IMR-90 (cell line): ENCODE data around the gene C4B. TPM values are rescaled to one million over a fixed set of nuclear protein-coding genes. Genes with fewer than 3 reads are reported as not detected.

Experiments
- ATAC-seq: fragments of 200-7000 bp; cut with Tn5 transposase; 2 replicates; pipeline ENCODE4 v1.9.1; 2020; ENCODE audit warnings: low read depth, mild to moderate bottlenecking, moderate library complexity
- BruUV-seq: library from RNA; stranded (reverse); fragments of 400-500 nt; replicated peaks from 2 replicates; lab custom pipeline; 2021; lab: Mats Ljungman, UMichigan
- CTCF ChIA-PET: fragments of 300-600 bp; formaldehyde crosslinking; extraction: SDS; loops from one replicate; lab custom pipeline; 2021; ENCODE audit warnings: antibody characterized with exemption; lab: Yijun Ruan, JAX
- POLR2A ChIA-PET: fragments of 300-600 bp; sonication (Branson Sonifier 250); formaldehyde crosslinking; loops from one replicate; lab custom pipeline; 2022; ENCODE audit warnings: antibody characterized with exemption; ENCODE audit not compliant: unreplicated experiment; lab: Charles Lee
- DNase-seq: peaks from one replicate; pipeline ENCODE4 v3.0.0; 2013
- H2AFZ ChIP-seq: replicated peaks from 2 replicates; pipeline ENCODE3; 2013; ENCODE audit warnings: low read length, mild to moderate bottlenecking; ENCODE audit not compliant: poor library complexity
- H2AK5ac ChIP-seq: 2 replicates; pipeline ENCODE4 v1.6.1; 2013; ENCODE audit warnings: low read depth, low read length, inconsistent platforms
- H2AK9ac ChIP-seq: replicated peaks from 2 replicates; pipeline ENCODE3; 2013; ENCODE audit warnings: mild to moderate bottlenecking, low read depth, low read length, moderate library complexity; ENCODE audit not compliant: poor library complexity
- H2BK120ac ChIP-seq: 2 replicates; pipeline ENCODE4 v1.6.1; 2013; ENCODE audit warnings: low read depth, low read length, inconsistent platforms
- H2BK15ac ChIP-seq: 3 replicates; pipeline ENCODE4 v1.6.1; 2013; ENCODE audit warnings: low read depth, low read length, inconsistent platforms
- H2BK20ac ChIP-seq: 2 replicates; pipeline ENCODE4 v1.6.1; 2013; ENCODE audit warnings: low read depth, mild to moderate bottlenecking, inconsistent platforms, low read length, moderate library complexity
- H2BK5ac ChIP-seq: 2 replicates; pipeline ENCODE4 v1.6.1; 2013; ENCODE audit warnings: mild to moderate bottlenecking, low read depth, low read length, inconsistent platforms; ENCODE audit not compliant: poor library complexity, severe bottlenecking
- H3K14ac ChIP-seq: replicated peaks from 2 replicates; pipeline ENCODE4 v1.6.1; 2013; ENCODE audit warnings: low read depth, low read length, inconsistent platforms
- H3K18ac ChIP-seq: 2 replicates; pipeline ENCODE4 v1.6.1; 2013; ENCODE audit warnings: low read depth, low read length, control low read depth
- H3K23ac ChIP-seq: 2 replicates; pipeline ENCODE4 v1.6.1; 2013; ENCODE audit warnings: low read depth, low read length, inconsistent platforms
- H3K27ac ChIP-seq: 2 replicates; pipeline ENCODE4 v1.5.1; 2013; ENCODE audit warnings: mild to moderate bottlenecking, control low read depth, low read length; ENCODE audit not compliant: insufficient read depth
- H3K27me3 ChIP-seq: 2 replicates; pipeline ENCODE4 v1.6.1; 2013; ENCODE audit warnings: low read length; ENCODE audit not compliant: control insufficient read depth, insufficient read depth
- H3K36me3 ChIP-seq: 2 replicates; pipeline ENCODE4 v1.6.1; 2013; ENCODE audit warnings: low read length, mixed read lengths; ENCODE audit not compliant: control insufficient read depth, insufficient read depth
- H3K4ac ChIP-seq: 2 replicates; pipeline ENCODE4 v1.6.1; 2013; ENCODE audit warnings: low read depth, low read length, inconsistent platforms
- H3K4me1 ChIP-seq: 2 replicates; pipeline ENCODE4 v1.6.1; 2013; ENCODE audit warnings: low read length, mixed read lengths; ENCODE audit not compliant: control insufficient read depth, insufficient read depth
- H3K4me2 ChIP-seq: 2 replicates; pipeline ENCODE4 v1.6.1; 2013; ENCODE audit warnings: low read depth, mild to moderate bottlenecking, control low read depth, low read length, moderate library complexity
- H3K4me3 ChIP-seq: 2 replicates; pipeline ENCODE4 v1.5.1; 2013; ENCODE audit warnings: low read depth, mild to moderate bottlenecking, control low read depth, low read length, moderate library complexity; ENCODE audit not compliant: insufficient read depth
- H3K56ac ChIP-seq: 2 replicates; pipeline ENCODE4 v1.6.1; 2013; ENCODE audit warnings: low read length, inconsistent platforms; ENCODE audit not compliant: insufficient read depth; ENCODE audit errors: extremely low read depth
- H3K79me1 ChIP-seq, 2 experiments: 2 replicates each; pipeline ENCODE4 v1.6.1; 2013; ENCODE audit warnings: low read length in 2 of 2, inconsistent platforms in 1 of 2, low read depth in 1 of 2
- H3K9ac ChIP-seq: 2 replicates; pipeline ENCODE4 v1.6.1; 2013; ENCODE audit warnings: low read depth, low read length, control low read depth
- H3K9me1 ChIP-seq: 2 replicates; pipeline ENCODE4 v1.6.1; 2013; ENCODE audit warnings: low read length, inconsistent platforms; ENCODE audit not compliant: insufficient read depth
- H3K9me3 ChIP-seq: 2 replicates; pipeline ENCODE4 v1.6.1; 2013; ENCODE audit warnings: low read length; ENCODE audit not compliant: control insufficient read depth, insufficient read depth
- H4K20me1 ChIP-seq: 2 replicates; pipeline ENCODE4 v1.6.1; 2013; ENCODE audit warnings: low read length, inconsistent platforms; ENCODE audit not compliant: insufficient read depth
- H4K5ac ChIP-seq: 2 replicates; pipeline ENCODE4 v1.6.1; 2013; ENCODE audit warnings: mild to moderate bottlenecking, low read depth, low read length, control low read depth
- H4K8ac ChIP-seq, 2 experiments: 2 replicates each; pipeline ENCODE4 v1.6.1; 2013; ENCODE audit warnings: low read depth in 2 of 2, low read length in 2 of 2, control low read depth in 1 of 2, inconsistent platforms in 1 of 2
- H4K91ac ChIP-seq: 2 replicates; pipeline ENCODE4 v1.6.1; 2013; ENCODE audit warnings: low read depth, low read length, inconsistent platforms; ENCODE audit not compliant: insufficient read depth
- BHLHE40 ChIP-seq: fragments of 150-350 bp; IDR thresholded peaks from 2 replicates; pipeline ENCODE4 v1.6.1; 2016; ENCODE audit warnings: mild to moderate bottlenecking, low read depth, low read length
- CEBPB ChIP-seq: IDR thresholded peaks from 2 replicates; pipeline ENCODE4 v1.6.1; 2012; ENCODE audit warnings: low read depth, low read length, improper control_type of control experiment
- CHD1 ChIP-seq: IDR thresholded peaks from 2 replicates; pipeline ENCODE4 v1.6.1; 2012; ENCODE audit warnings: low read depth, low read length, improper control_type of control experiment
- CTCF ChIP-seq: conservative IDR thresholded peaks from 2 replicates; pipeline ENCODE4 v1.5.1; 2012; ENCODE audit warnings: mild to moderate bottlenecking, low read depth, low read length, improper control_type of control experiment
- ELK1 ChIP-seq: fragments of 150-350 bp; IDR thresholded peaks from 2 replicates; pipeline ENCODE4 v1.6.1; 2016; ENCODE audit warnings: low read depth, mild to moderate bottlenecking, low read length, moderate library complexity, borderline replicate concordance
- FOS ChIP-seq: fragments of 150-350 bp; IDR thresholded peaks from 2 replicates; pipeline ENCODE4 v1.6.1; 2016; ENCODE audit warnings: low read depth, low read length
- MAFK ChIP-seq: IDR thresholded peaks from 2 replicates; pipeline ENCODE4 v1.6.1; 2012; ENCODE audit warnings: low read depth, low read length, improper control_type of control experiment
- MAZ ChIP-seq: IDR thresholded peaks from 2 replicates; pipeline ENCODE4 v1.6.1; 2012; ENCODE audit warnings: low read depth, mild to moderate bottlenecking, low read length, improper control_type of control experiment, moderate library complexity, borderline replicate concordance
- MXI1 ChIP-seq: IDR thresholded peaks from 2 replicates; pipeline ENCODE4 v1.6.1; 2012; ENCODE audit warnings: low read depth, mild to moderate bottlenecking, low read length, moderate library complexity, borderline replicate concordance
- NFE2L2 ChIP-seq: fragments of 150-350 bp; IDR thresholded peaks from 2 replicates; pipeline ENCODE4 v1.6.1; 2016; ENCODE audit warnings: low read depth, mild to moderate bottlenecking, low read length
- POLR2A ChIP-seq: IDR thresholded peaks from 2 replicates; pipeline ENCODE4 v1.6.1; 2012; ENCODE audit warnings: mild to moderate bottlenecking, low read depth, low read length
- RAD21 ChIP-seq: IDR thresholded peaks from 2 replicates; pipeline ENCODE4 v1.6.1; 2012; ENCODE audit warnings: low read length, improper control_type of control experiment
- RCOR1 ChIP-seq: IDR thresholded peaks from 2 replicates; pipeline ENCODE4 v1.6.1; 2012; ENCODE audit warnings: mild to moderate bottlenecking, low read length, improper control_type of control experiment; ENCODE audit not compliant: insufficient replicate concordance
- RFX5 ChIP-seq: IDR thresholded peaks from 2 replicates; pipeline ENCODE4 v1.8.0; 2012; ENCODE audit warnings: low read depth, mild to moderate bottlenecking, low read length, moderate library complexity
- SMC3 ChIP-seq: fragments of 150-350 bp; IDR thresholded peaks from 2 replicates; pipeline ENCODE4 v1.6.1; 2016; ENCODE audit warnings: low read depth, mild to moderate bottlenecking, antibody characterized with exemption, low read length, moderate library complexity
- USF2 ChIP-seq: fragments of 150-350 bp; IDR thresholded peaks from 2 replicates; pipeline ENCODE4 v1.6.1; 2017; ENCODE audit warnings: mild to moderate bottlenecking, antibody characterized with exemption, low read length, low read depth
- WGBS, 2 experiments: methylation state at CpG; one replicate each; pipeline versions ENCODE4 v1.1.5 to v1.1.7; 2013; ENCODE audit warnings: missing lambda C conversion rate in 2 of 2; ENCODE audit not compliant: insufficient read length in 1 of 2; ENCODE audit errors: extremely low coverage in 2 of 2; 5-methylcytosine and 5-hydroxymethylcytosine counted together
- dilution Hi-C: fragments of 300-500 bp; cut with HindIII; formaldehyde crosslinking; loops from one replicate; pipeline ENCODE4 v1.14.3; 2018; ENCODE audit warnings: low sequenced_read_pairs; ENCODE audit not compliant: unreplicated experiment
- in situ Hi-C: fragments of 300-500 bp; cut with MboI; formaldehyde crosslinking; loops from 3 replicates; pipeline ENCODE4 v1.14.3; 2019; ENCODE audit warnings: low sequenced_read_pairs, inconsistent platforms, mixed read lengths
- intact Hi-C: fragments of 100-400 bp; cut with micrococcal nuclease; formaldehyde crosslinking; loops from 2 replicates; pipeline ENCODE4 v1.10.0; 2022
- polyA plus RNA-seq, 3 experiments: library from polyadenylated mRNA; depleted of rRNA; stranded (reverse); fragments of >200 nt; gene quantifications; 2 replicates each; pipeline ENCODE4 v1.2.3, GENCODE V29; 2012; ENCODE audit warnings: low replicate concordance in 1 of 3
- total RNA-seq: library from RNA; depleted of rRNA; stranded (reverse); fragments of >200 nt; gene quantifications from 2 replicates; pipeline ENCODE4 v1.2.3, GENCODE V29; 2012

C4B gene
- total and polyA plus RNA-seq, 2 of the 4 experiments (the other 2 are of a cell fraction): 0.54 to 4.2 TPM

GRCh38 chr6:32060966-32061655 lies 46.5 kb downstream of the C4B start:
- H3K18ac ChIP-seq: no peak overlapping the region
- no peak overlapping the region for H2BK5ac ChIP-seq
- intact Hi-C loops (no loop called here), dilution Hi-C loops (no loop called here), in situ Hi-C loops (no loop called here)
- no peaks in the 10 kb centered on the region for H3K79me1 ChIP-seq
- H4K8ac ChIP-seq: no peak overlapping the region
- H2BK20ac ChIP-seq: no peak overlapping the region
- H3K4me3 ChIP-seq: no peak overlapping the region
- TF ChIP-seq MAFK: no peak
- no peak for TF ChIP-seq RAD21
- TF ChIP-seq FOS: no peak
- no peak for TF ChIP-seq CTCF
- no peak for TF ChIP-seq SMC3
- no peak for TF ChIP-seq MAZ
- TF ChIP-seq MXI1: no peak
- no peak for TF ChIP-seq ELK1
- TF ChIP-seq RFX5: no peak
- no peak for TF ChIP-seq NFE2L2
- TF ChIP-seq RCOR1: no peak
- TF ChIP-seq POLR2A: no peak
- TF ChIP-seq CEBPB: no peak
- no peak for TF ChIP-seq USF2
- TF ChIP-seq BHLHE40: no peak
- no peak for TF ChIP-seq CHD1
- no peak overlapping the region for H4K91ac ChIP-seq
- ChIA-PET POLR2A (no interaction called here), CTCF (no interaction called here)
- H2BK120ac ChIP-seq: no peak overlapping the region
- no peak for DNase-seq
- WGBS, 2 experiments: 77% methylated on average over 3 of the region's 28 CpGs; no CpG with 5 or more reads in 1 of the 2 experiments
- H3K4me2 ChIP-seq: no peak overlapping the region
- no peak for ATAC-seq
- no peak overlapping the region for H3K27ac ChIP-seq
- H3K4me1 ChIP-seq: no peaks in the 10 kb centered on the region
- H3K36me3 ChIP-seq: no peaks in the 10 kb centered on the region
- no peak overlapping the region for H3K14ac ChIP-seq
- no peak overlapping the region for H4K5ac ChIP-seq
- no peak overlapping the region for H3K56ac ChIP-seq
- no peak overlapping the region for H2AK5ac ChIP-seq
- H4K20me1 ChIP-seq: no peaks in the 10 kb centered on the region
- no peak overlapping the region for H3K9ac ChIP-seq
- peaks cover 22% of the 10 kb centered on the region for H3K27me3 ChIP-seq
- H3K23ac ChIP-seq: no peak overlapping the region
- no TSS peak for BruUV-seq
- no peak overlapping the region for H3K4ac ChIP-seq
- no peak overlapping the region for H2AFZ ChIP-seq
- no peaks in the 10 kb centered on the region for H3K9me3 ChIP-seq
- H2BK15ac ChIP-seq: no peak overlapping the region
- H3K9me1 ChIP-seq: no peaks in the 10 kb centered on the region
- no peak overlapping the region for H2AK9ac ChIP-seq
